HepG2 (cell line): ENCODE data around the gene FOXA1. TPM values are rescaled to one million over a fixed set of nuclear protein-coding genes. Genes with fewer than 3 reads are reported as not detected.
A peak's percentile ranks its signal among the peaks of the same experiment; 100 is the strongest.

Source experiments
- BRCA1 ChIP-seq: sonication (generic); formaldehyde crosslinking; IDR thresholded peaks from 2 replicates; pipeline ENCODE4 v1.4.0; 2020; ENCODE audit warnings: missing genetic modification reagents
- CEBPZ ChIP-seq: IDR thresholded peaks from 2 replicates; pipeline ENCODE4 v1.6.1; 2012; ENCODE audit warnings: low read length, improper control_type of control experiment
- ESRRA ChIP-seq: sonication (generic); formaldehyde crosslinking; IDR thresholded peaks from 2 replicates; pipeline ENCODE4 v1.5.1; 2020; ENCODE audit warnings: mild to moderate bottlenecking, low read depth, missing genetic modification reagents
- FOXK1 ChIP-seq: sonication (generic); formaldehyde crosslinking; IDR thresholded peaks from 2 replicates; pipeline ENCODE4 v1.4.0; 2020; ENCODE audit warnings: low read depth, missing genetic modification reagents, borderline replicate concordance
- HES4 ChIP-seq: sonication (generic); formaldehyde crosslinking; IDR thresholded peaks from 2 replicates; pipeline ENCODE4 v1.9.0; 2021; ENCODE audit warnings: mild to moderate bottlenecking, missing genetic modification reagents, borderline replicate concordance
- NCOA5 ChIP-seq: sonication (generic); formaldehyde crosslinking; IDR thresholded peaks from 2 replicates; pipeline ENCODE4 v1.4.0; 2020; ENCODE audit warnings: missing genetic modification reagents
- NR2F6 ChIP-seq, 2 experiments: IDR thresholded peaks; 2 replicates each; pipeline ENCODE4 v1.6.1; 2016; ENCODE audit warnings: antibody characterized with exemption in 1 of 2, mild to moderate bottlenecking in 1 of 2
- SNAPC2 ChIP-seq: sonication (generic); formaldehyde crosslinking; IDR thresholded peaks from 2 replicates; pipeline ENCODE4 v1.8.1; 2022; ENCODE audit warnings: mild to moderate bottlenecking, missing genetic modification reagents
- TBX2 ChIP-seq: sonication (generic); formaldehyde crosslinking; IDR thresholded peaks from 2 replicates; pipeline ENCODE4 v1.5.0; 2020; ENCODE audit warnings: missing genetic modification reagents, mild to moderate bottlenecking, borderline replicate concordance
- ZFYVE20 ChIP-seq: sonication (generic); formaldehyde crosslinking; IDR thresholded peaks from 2 replicates; pipeline ENCODE4 v1.8.0; 2023; ENCODE audit warnings: low read depth, mild to moderate bottlenecking, moderate library complexity, missing genetic modification reagents, borderline replicate concordance
- ZNF18 ChIP-seq: sonication (generic); formaldehyde crosslinking; IDR thresholded peaks from 2 replicates; pipeline ENCODE4 v1.8.0; 2022; ENCODE audit warnings: mild to moderate bottlenecking, missing genetic modification reagents; ENCODE audit not compliant: insufficient replicate concordance
- ZNF407 ChIP-seq: sonication (generic); formaldehyde crosslinking; IDR thresholded peaks from one replicate; pipeline ENCODE4 v1.5.1; 2020; ENCODE audit warnings: mild to moderate bottlenecking, missing genetic modification reagents; ENCODE audit errors: not compliant biosample characterization
- ZSCAN29 ChIP-seq: sonication (generic); formaldehyde crosslinking; conservative IDR thresholded peaks from 2 replicates; pipeline ENCODE4 v1.4.0; 2020; ENCODE audit warnings: mild to moderate bottlenecking, missing genetic modification reagents
- polyA plus RNA-seq, 8 experiments: library from polyadenylated mRNA; depleted of rRNA in 3 of 8; stranded (reverse) in 7 of 8; unstranded in 1 of 8; fragments of >200 nt; fragmentation: Illumina TruSeq in 4 of 8; extraction: Trizol in 4 of 8; gene quantifications; 2 replicates each; pipeline versions ENCODE4 v1.2.1 to v1.2.3, GENCODE V29; 2011 to 2016; ENCODE audit warnings: low read depth in 4 of 8, missing spikeins in 1 of 8, mixed read lengths in 1 of 8; ENCODE audit not compliant: insufficient read depth in 1 of 8
- total RNA-seq, 5 experiments: library from RNA; depleted of rRNA; stranded (reverse); fragments of >200 nt; fragmentation: Illumina TruSeq; extraction: Trizol; gene quantifications; 2 replicates each; pipeline ENCODE4 v1.2.3, GENCODE V29; 2016; ENCODE audit warnings: low read depth in 1 of 5

The FOXA1 gene
- total and polyA plus RNA-seq, 2 of the 13 experiments (the other 11 are each of a cell fraction or from before 2014, with no cell fraction given) = 43.4 to 58.6 TPM

- TF ChIP-seq CEBPZ (no peak), NR2F6 (IDR thresholded peaks at IDR 0.05) (peak; percentile 97), NR2F6 (CRISPR knock-in tag; IDR thresholded peaks at IDR 0.05) (peak; percentile 98), NCOA5 (no peak), ESRRA (peak; percentile 57), TBX2 (CRISPR knock-in tag) (peak; percentile 96), ZNF407 (CRISPR knock-in tag) (peak; percentile 60), FOXK1 (peak; percentile 89; the same call in 1 of the 2 replicates), SNAPC2 (peak; percentile 71; the same call in 1 of the 2 replicates), BRCA1 (CRISPR knock-in tag) (0 out of 2 replicates have a peak, but pooled peaks have one; percentile 86), ZNF18 (CRISPR knock-in tag) (no peak), HES4 (CRISPR knock-in tag) (no peak), ZSCAN29 (no peak; the same call in 1 of the 2 replicates), ZFYVE20 (CRISPR knock-in tag) (no peak)
Measured at GRCh38 chr14:37602605-37603453, 7.8 kb upstream of the FOXA1 start (continued).
